ENCODE results near the gene RARA.
"Not testable (repeated sequence)": the region's sequence is repeated elsewhere in the genome, so short reads cannot be mapped to it uniquely, and the experiment has no call there.

Gene RARA

GRCh38 chr17:40298726-40299125 lies 10.3 kb upstream of the RARA start:
- DNase-seq (ENCODE audit: low spot score): no peak

- DNase-seq (ENCODE audit: low spot score): not testable (repeated sequence)
These were observed 9.7 kb upstream of the RARA start for GRCh38 chr17:40299159-40299757.

DNA sequence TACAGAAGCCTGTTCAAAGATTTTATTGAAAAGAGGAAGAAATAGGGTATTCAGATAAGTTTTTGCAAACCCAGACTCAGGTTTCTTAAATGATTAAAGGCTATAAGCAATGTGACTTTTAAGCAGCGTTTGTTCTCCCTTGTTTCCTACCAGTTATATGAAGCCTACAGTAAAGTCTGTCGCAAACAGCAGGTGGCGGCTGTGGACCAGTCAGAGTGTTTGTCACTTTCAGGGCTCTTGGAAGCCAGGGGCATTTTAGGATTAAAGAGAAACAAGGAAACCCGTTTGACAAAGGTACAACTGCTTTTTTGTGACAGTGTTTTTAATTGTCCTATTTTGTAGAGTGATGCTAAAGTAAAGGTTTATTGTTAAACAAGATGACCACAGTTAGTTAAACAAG lies 7.7 kb upstream of the RARA start:
- no peak for DNase-seq (ENCODE audit: low spot score)

GRCh38 chr17:40303009-40303657 lies 5.8 kb upstream of the RARA start:
- DNase-seq (ENCODE audit: low spot score): peak; percentile 81

GRCh38 chr17:40303708-40304551 lies 5.0 kb upstream of the RARA start:
- no peak for DNase-seq (ENCODE audit: low spot score)

DNA sequence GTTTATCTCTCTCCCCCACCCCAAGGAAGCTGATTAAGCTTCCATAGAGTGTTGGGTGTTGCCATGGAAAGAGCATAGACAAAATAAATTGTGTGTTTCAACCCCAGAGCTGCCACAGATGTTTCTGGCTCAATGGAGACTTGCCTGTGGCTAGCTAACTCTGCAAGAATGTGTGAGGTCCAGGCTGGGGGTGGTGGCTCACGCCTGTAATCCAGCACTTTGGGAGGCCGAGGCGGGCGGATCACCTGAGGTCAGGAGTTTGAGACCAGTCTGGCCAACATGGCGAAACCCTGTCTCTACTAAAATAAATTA lies 4.5 kb upstream of the RARA start:
- DNase-seq (ENCODE audit: low spot score): not testable (repeated sequence)

DNA sequence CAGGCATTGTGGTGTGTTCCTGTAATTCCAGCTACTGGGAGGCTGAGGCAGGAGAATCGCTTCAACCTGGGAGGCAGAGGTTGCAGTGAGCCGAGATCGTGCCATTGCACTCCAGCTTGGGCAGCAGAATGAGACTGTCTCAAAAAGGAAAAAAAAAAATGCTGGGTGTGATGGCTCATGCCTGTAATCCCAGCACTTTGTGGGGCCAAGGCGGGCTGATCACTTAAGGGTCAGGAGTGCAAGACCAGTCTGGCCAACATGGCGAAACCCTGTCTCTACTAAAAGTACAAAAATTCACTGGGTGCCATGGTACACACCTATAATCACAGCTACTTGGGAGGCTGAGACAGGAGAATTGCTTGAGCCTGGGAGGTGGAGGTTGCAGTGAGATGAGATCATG lies 4.1 kb upstream of the RARA start:
- not testable (repeated sequence) for DNase-seq (ENCODE audit: low spot score)

GRCh38 chr17:40306395-40306794 lies 2.6 kb upstream of the RARA start:
- no peak for DNase-seq (ENCODE audit: low spot score)

- no peak for DNase-seq (ENCODE audit: low spot score)
These were observed 1.8 kb upstream of the RARA start for GRCh38 chr17:40307001-40307730.

GRCh38 chr17:40307740-40308239 lies 1.2 kb upstream of the RARA start:
- DNase-seq (ENCODE audit: low spot score): no peak

- DNase-seq (ENCODE audit: low spot score): peak; percentile 87
These were observed 1.1 kb downstream of the RARA start for GRCh38 chr17:40309949-40310510.

- DNase-seq (ENCODE audit: low spot score): peak; percentile 89
These were observed 2.0 kb downstream of the RARA start for GRCh38 chr17:40310882-40311391.

GRCh38 chr17:40311575-40311974 lies 2.6 kb downstream of the RARA start:
- peak; percentile 44 for DNase-seq (ENCODE audit: low spot score)

GRCh38 chr17:40312131-40312731 lies 3.3 kb downstream of the RARA start:
- DNase-seq (ENCODE audit: low spot score): peak; percentile 57

DNA sequence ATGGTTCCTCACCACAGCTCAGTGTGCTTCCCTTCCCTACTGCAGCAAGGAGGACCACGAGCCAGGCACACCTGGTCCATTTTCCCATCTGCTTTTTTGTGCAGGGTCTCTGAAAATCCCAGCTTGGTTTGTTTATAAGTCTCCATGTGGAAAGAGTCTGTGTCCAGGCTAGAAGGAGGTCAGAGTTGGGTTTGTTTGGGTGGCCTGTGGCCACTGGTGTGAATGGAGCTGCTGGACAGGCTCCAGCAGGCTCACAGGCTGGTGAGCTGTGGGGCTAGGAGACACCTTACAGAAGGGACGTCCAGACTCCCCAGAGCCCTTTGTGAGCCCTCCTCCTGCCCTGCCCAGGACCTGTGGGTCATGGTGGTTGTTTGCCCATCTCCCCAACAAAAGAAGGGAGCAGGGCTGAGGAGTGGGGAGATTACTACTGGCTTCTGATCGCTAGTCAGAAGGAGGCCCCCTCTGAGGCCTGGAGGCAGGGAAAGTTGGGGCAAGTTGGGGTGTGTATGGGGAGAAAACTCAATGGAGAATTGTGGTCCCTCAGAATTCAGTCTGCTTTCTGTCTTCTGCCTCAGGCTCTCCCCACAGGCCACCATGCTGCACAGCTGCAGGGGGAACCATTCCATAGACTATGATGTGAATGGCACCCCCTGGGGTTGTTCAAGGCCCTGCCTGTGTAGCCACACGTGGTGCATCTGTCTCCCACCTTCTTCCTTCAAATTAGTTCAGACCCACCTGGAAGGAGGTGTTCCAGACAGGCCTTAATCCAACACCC lies 4.1 kb downstream of the RARA start:
- DNase-seq (ENCODE audit: low spot score): no peak

GRCh38 chr17:40313668-40314583 lies 4.9 kb downstream of the RARA start:
- no peak for DNase-seq (ENCODE audit: low spot score)

- DNase-seq (ENCODE audit: low spot score): peak; percentile 37
These were observed 5.6 kb downstream of the RARA start for GRCh38 chr17:40314584-40314956.

- DNase-seq (ENCODE audit: low spot score): no peak
These were observed 6.2 kb downstream of the RARA start for GRCh38 chr17:40315206-40315605.
